Breast epithelium (tissue), 4 donors: ENCODE measurements around the gene ITIH5. TPM values are rescaled to one million over a fixed set of nuclear protein-coding genes. Genes with fewer than 3 reads are reported as not detected.

Source experiments
- DNase-seq, 2 donors: peaks; one replicate each; pipeline ENCODE4 v3.0.0-alpha.2; 2019; ENCODE audit warnings: low spot score in 2 of 2
- H3K27ac ChIP-seq, 2 donors: fragments of 200-600 bp; sonication (generic) in 1 of 2; one replicate each; pipeline ENCODE4 v1.5.1; 2016 to 2019; ENCODE audit warnings: mild to moderate bottlenecking in 1 of 2
- H3K27me3 ChIP-seq, 2 donors: fragments of 200-600 bp; sonication (generic) in 1 of 2; one replicate each; pipeline versions ENCODE4 v1.5.1 to v1.6.0; 2017 to 2019; ENCODE audit warnings: control low read depth in 1 of 2, mild to moderate bottlenecking in 1 of 2
- H3K36me3 ChIP-seq: fragments of 200-600 bp; one replicate; pipeline ENCODE4 v1.5.1; 2019
- H3K4me1 ChIP-seq, 2 donors: fragments of 200-600 bp; sonication (generic); one replicate each; pipeline ENCODE4 v1.5.1; 2016 to 2019; ENCODE audit warnings: control low read depth in 1 of 2
- H3K4me3 ChIP-seq, 3 donors: fragments of 200-600 bp; sonication (generic); 1 replicate in 2 of 3; 2 replicates in 1 of 3; pipeline ENCODE4 v1.5.1; 2016 to 2019; ENCODE audit warnings: mild to moderate bottlenecking in 3 of 3, moderate library complexity in 2 of 3
- H3K9me3 ChIP-seq, 2 donors: fragments of 200-600 bp; sonication (generic) in 1 of 2; one replicate each; pipeline ENCODE4 v1.5.1; 2016 to 2019; ENCODE audit warnings: control low read depth in 1 of 2
- POLR2A ChIP-seq: fragments of 450-650 bp; IDR thresholded peaks from one replicate; pipeline ENCODE4 v1.6.1; 2016; ENCODE audit warnings: antibody characterized with exemption, mild to moderate bottlenecking, moderate library complexity
- POLR2AphosphoS5 ChIP-seq, 3 donors: sonication (generic); formaldehyde crosslinking; IDR thresholded peaks; one replicate each; pipeline ENCODE4 v1.6.1; 2017; ENCODE audit warnings: antibody characterized with exemption in 3 of 3
- intact Hi-C: fragments of 100-400 bp; cut with DNase I; formaldehyde crosslinking; loops from one replicate; pipeline ENCODE4 v1.15.1; 2023; ENCODE audit warnings: low total_unique reads
- total RNA-seq, 3 donors: library from RNA; depleted of rRNA; stranded (reverse); fragments of >200 nt; gene quantifications; one replicate each; pipeline ENCODE4 v1.1.0, GENCODE V29; 2016
- TF ChIP-seq, protein P1 (sequence below), 3 donors: fragments of 450-650 bp; IDR thresholded peaks; one replicate each; pipeline ENCODE4 v1.5.1; 2016 to 2017; ENCODE audit warnings: antibody characterized with exemption in 3 of 3, mild to moderate bottlenecking in 3 of 3, moderate library complexity in 3 of 3

ITIH5 gene
- total RNA-seq, 3 donors from 2014 or later = 18.7 to 407 (median 54.1) TPM

DNA sequence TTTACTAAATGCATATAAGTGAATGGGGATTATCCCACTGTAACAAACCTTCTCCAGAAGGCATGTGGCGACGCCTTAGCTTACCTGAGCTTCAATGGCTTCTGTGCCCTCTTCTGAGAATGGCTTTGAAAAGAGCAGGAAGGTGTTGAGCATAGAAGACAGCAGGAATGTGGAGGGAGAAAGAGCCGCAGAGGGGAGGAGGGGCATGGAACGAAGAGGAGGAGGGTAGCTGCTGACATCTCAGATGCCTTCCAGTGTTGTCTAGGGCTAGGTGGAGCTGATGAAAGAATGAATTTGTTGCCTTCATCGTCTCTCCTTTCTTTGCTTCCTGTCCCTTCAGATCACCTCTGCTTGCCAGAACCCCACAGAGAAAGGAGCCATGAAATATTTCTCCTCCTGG, 86.2 kb downstream of the ITIH5 start:
- H3K4me1 ChIP-seq = no peaks in the 10 kb centered on the region
- no peak for TF ChIP-seq POLR2AphosphoS5 (IDR thresholded peaks at IDR 0.05)
- no peak for TF ChIP-seq POLR2A
- TF ChIP-seq, protein P1, sequence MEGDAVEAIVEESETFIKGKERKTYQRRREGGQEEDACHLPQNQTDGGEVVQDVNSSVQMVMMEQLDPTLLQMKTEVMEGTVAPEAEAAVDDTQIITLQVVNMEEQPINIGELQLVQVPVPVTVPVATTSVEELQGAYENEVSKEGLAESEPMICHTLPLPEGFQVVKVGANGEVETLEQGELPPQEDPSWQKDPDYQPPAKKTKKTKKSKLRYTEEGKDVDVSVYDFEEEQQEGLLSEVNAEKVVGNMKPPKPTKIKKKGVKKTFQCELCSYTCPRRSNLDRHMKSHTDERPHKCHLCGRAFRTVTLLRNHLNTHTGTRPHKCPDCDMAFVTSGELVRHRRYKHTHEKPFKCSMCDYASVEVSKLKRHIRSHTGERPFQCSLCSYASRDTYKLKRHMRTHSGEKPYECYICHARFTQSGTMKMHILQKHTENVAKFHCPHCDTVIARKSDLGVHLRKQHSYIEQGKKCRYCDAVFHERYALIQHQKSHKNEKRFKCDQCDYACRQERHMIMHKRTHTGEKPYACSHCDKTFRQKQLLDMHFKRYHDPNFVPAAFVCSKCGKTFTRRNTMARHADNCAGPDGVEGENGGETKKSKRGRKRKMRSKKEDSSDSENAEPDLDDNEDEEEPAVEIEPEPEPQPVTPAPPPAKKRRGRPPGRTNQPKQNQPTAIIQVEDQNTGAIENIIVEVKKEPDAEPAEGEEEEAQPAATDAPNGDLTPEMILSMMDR (IDR thresholded peaks at IDR 0.05) = no peak
- no peak for DNase-seq
- H3K36me3 ChIP-seq = no peaks in the 10 kb centered on the region
- intact Hi-C loops = no loop called here
- H3K9me3 ChIP-seq = no peaks in the 10 kb centered on the region
- no peaks in the 10 kb centered on the region for H3K27me3 ChIP-seq
- no peak overlapping the region for H3K27ac ChIP-seq
- H3K4me3 ChIP-seq = no peak overlapping the region

DNA sequence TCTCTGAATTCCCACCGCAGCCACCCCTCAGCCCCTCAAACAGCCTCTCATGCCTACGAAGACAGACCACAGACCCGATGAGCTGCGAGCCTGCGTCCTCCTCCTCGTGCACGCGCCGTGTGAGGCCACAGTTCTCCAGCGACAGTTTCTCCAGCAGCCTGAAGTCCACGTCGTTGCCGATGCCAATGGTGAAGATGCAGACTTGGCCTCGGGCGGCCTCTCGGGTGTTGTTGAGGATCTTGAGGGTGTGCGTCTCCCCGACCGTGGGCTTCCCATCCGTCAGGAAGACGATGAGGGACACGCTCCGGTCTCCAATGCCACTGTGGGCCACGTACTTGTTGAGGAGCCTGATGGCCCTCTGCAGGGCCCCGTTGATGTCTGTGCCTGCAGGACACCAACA, 87.1 kb downstream of the ITIH5 start:
- Histone ChIP-seq H3K9me3 (no peaks in the 10 kb centered on the region), H3K36me3 (no peaks in the 10 kb centered on the region), H3K27ac (no peak overlapping the region), H3K4me1 (no peaks in the 10 kb centered on the region), H3K27me3 (no peaks in the 10 kb centered on the region), H3K4me3 (no peak overlapping the region)
- TF ChIP-seq POLR2AphosphoS5 (IDR thresholded peaks at IDR 0.05) (no peak), POLR2A (no peak)
- TF ChIP-seq, protein P1 (IDR thresholded peaks at IDR 0.05) = no peak
- no peak for DNase-seq
- intact Hi-C loops = no loop called here

DNA sequence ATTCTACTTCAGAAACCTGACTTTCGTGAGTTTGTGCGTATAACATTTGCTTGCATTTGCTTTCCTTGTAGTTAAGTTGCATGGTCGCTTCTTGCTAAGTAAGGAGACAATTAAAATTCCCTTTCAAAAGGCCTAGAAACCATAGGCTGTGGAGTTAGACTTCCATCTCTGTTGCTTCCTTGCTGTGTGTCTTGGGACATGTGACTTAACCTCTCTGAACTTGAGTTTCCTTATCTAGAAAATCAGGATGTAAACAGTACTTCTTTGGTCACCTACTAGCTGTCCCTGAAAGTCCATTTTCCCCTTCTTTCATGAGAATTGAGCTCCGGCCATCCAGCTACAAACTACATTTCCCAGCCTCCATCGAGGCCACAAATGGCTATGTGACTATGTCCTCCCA, 89.2 kb downstream of the ITIH5 start:
- no peak for DNase-seq
- Histone ChIP-seq H3K4me1 (no peaks in the 10 kb centered on the region), H3K27me3 (no peaks in the 10 kb centered on the region), H3K36me3 (no peaks in the 10 kb centered on the region), H3K9me3 (no peaks in the 10 kb centered on the region), H3K27ac (no peak overlapping the region), H3K4me3 (no peak overlapping the region)
- TF ChIP-seq POLR2AphosphoS5 (IDR thresholded peaks at IDR 0.05) = no peak
- TF ChIP-seq POLR2A = no peak
- TF ChIP-seq, protein P1 (IDR thresholded peaks at IDR 0.05) = no peak
- intact Hi-C loops = no loop called here

DNA sequence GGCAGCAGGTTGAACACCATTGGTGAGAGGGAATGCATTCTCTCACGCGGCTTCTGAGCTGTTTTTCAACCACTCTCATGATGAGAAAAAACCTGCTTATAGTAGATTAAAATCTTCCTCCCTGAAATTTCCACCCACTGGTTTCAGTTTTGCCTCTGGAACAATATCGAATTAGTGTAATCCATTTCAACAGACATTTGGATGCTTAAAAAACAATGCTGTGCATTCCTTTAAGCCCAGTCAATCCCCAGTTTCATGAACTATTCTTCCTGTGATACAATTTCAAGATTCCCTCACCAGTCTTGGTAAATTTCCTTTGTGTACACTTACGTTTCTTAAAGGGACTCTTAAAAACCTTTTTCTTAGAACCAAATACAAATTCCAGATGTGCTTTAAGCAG, 89.6 kb downstream of the ITIH5 start:
- no peaks in the 10 kb centered on the region for H3K9me3 ChIP-seq
- TF ChIP-seq, protein P1 (IDR thresholded peaks at IDR 0.05) = no peak
- TF ChIP-seq POLR2AphosphoS5 (IDR thresholded peaks at IDR 0.05) (no peak), POLR2A (no peak)
- no peaks in the 10 kb centered on the region for H3K27me3 ChIP-seq
- intact Hi-C loops = no loop called here
- no peak overlapping the region for H3K27ac ChIP-seq
- no peaks in the 10 kb centered on the region for H3K36me3 ChIP-seq
- no peak for DNase-seq
- no peaks in the 10 kb centered on the region for H3K4me1 ChIP-seq
- H3K4me3 ChIP-seq = no peak overlapping the region

DNA sequence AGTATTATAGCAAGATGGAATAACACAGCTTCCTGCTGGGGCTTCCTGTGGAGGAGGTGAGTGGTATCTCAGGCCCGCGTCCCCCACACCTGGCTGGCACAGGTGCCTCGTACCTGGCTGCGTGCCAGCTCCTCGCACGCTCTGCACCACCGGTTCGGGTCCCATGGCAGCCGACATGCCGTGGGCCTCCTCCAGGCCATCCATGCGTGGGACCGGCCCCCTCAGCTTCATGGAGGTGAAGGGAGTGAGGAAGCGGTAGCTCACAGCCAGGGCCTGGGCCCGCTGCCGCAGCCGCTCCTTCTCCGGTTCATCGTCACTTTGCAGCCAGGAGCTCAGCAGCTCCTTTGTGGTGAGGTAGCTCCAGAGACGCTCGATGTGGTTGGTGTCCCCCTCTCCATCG, 90.4 kb downstream of the ITIH5 start:
- Histone ChIP-seq H3K27ac (no peak overlapping the region), H3K36me3 (no peaks in the 10 kb centered on the region), H3K4me1 (no peaks in the 10 kb centered on the region), H3K9me3 (no peaks in the 10 kb centered on the region), H3K27me3 (no peaks in the 10 kb centered on the region), H3K4me3 (no peak overlapping the region)
- DNase-seq = no peak
- intact Hi-C loops = no loop called here
- TF ChIP-seq POLR2AphosphoS5 (IDR thresholded peaks at IDR 0.05) = no peak
- TF ChIP-seq, protein P1 (IDR thresholded peaks at IDR 0.05) = no peak
- TF ChIP-seq POLR2A = no peak
